HG03432 (cell line): Measurements from ENCODE around the gene MICAL3.
"Not testable (repeated sequence)": the region's sequence is repeated elsewhere in the genome, so short reads cannot be mapped to it uniquely, and the experiment has no call there.

ENCODE experiments used
- ATAC-seq: cut with Tn5 transposase; IDR thresholded peaks from one replicate; pipeline ENCODE4 v1.9.1; 2021; ENCODE audit warnings: mild to moderate bottlenecking, moderate library complexity; ENCODE audit not compliant: unreplicated experiment

The MICAL3 gene

GRCh38 chr22:17892376-17892775 lies 132.0 kb downstream of the MICAL3 start:
- no peak for ATAC-seq

GRCh38 chr22:17891481-17892167 lies 132.7 kb downstream of the MICAL3 start:
- no peak for ATAC-seq

- ATAC-seq = no peak
Measured at GRCh38 chr22:17890892-17891291, 133.5 kb downstream of the MICAL3 start.

- ATAC-seq = no peak
Measured at GRCh38 chr22:17890245-17890671, 134.1 kb downstream of the MICAL3 start.

GRCh38 chr22:17888855-17889254 lies 135.5 kb downstream of the MICAL3 start:
- no peak for ATAC-seq

GRCh38 chr22:17888439-17888838 lies 135.9 kb downstream of the MICAL3 start:
- no peak for ATAC-seq

- no peak for ATAC-seq
Measured at GRCh38 chr22:17884893-17885292, 139.5 kb downstream of the MICAL3 start.

GRCh38 chr22:17884084-17884483 lies 140.3 kb downstream of the MICAL3 start:
- ATAC-seq = no peak

- ATAC-seq = no peak
Measured at GRCh38 chr22:17883356-17883755, 141.0 kb downstream of the MICAL3 start.

GRCh38 chr22:17882727-17883126 lies 141.6 kb downstream of the MICAL3 start:
- no peak for ATAC-seq

- no peak for ATAC-seq
Measured at GRCh38 chr22:17882162-17882561, 142.2 kb downstream of the MICAL3 start.

GRCh38 chr22:17881366-17881765 lies 143.0 kb downstream of the MICAL3 start:
- no peak for ATAC-seq

- no peak for ATAC-seq
Measured at GRCh38 chr22:17880468-17880867, 143.9 kb downstream of the MICAL3 start.

- ATAC-seq = no peak
Measured at GRCh38 chr22:17880020-17880419, 144.3 kb downstream of the MICAL3 start.

- no peak for ATAC-seq
Measured at GRCh38 chr22:17878941-17879340, 145.4 kb downstream of the MICAL3 start.

GRCh38 chr22:17878186-17878694 lies 146.1 kb downstream of the MICAL3 start:
- no peak for ATAC-seq

- ATAC-seq = not testable (repeated sequence)
Measured at GRCh38 chr22:17876878-17877855, 147.2 kb downstream of the MICAL3 start.

- no peak for ATAC-seq
Measured at GRCh38 chr22:17876306-17876831, 148.0 kb downstream of the MICAL3 start.

GRCh38 chr22:17875631-17876030 lies 148.7 kb downstream of the MICAL3 start:
- no peak for ATAC-seq

GRCh38 chr22:17875156-17875555 lies 149.2 kb downstream of the MICAL3 start:
- ATAC-seq = no peak

- ATAC-seq = no peak
Measured at GRCh38 chr22:17874231-17874905, 150.0 kb downstream of the MICAL3 start.
